Liver (tissue), 9 donors: Measurements from ENCODE around the gene PASK. TPM values are rescaled to one million over a fixed set of nuclear protein-coding genes. Genes with fewer than 3 reads are reported as not detected.

Source experiments
- DNase-seq: peaks from one replicate; pipeline ENCODE4 v3.0.0-alpha.2; 2017; ENCODE audit warnings: low spot score
- H3K27ac ChIP-seq, 2 donors: one replicate each; pipeline ENCODE4 v1.7.0; 2013; ENCODE audit warnings: inconsistent platforms in 2 of 2, low read length in 2 of 2, control low read depth in 1 of 2, low read depth in 1 of 2, mild to moderate bottlenecking in 1 of 2
- H3K27me3 ChIP-seq, 4 donors: one replicate each; pipeline versions ENCODE4 v1.6.1 to v1.7.0; 2013; ENCODE audit warnings: low read length in 3 of 4, inconsistent platforms in 1 of 4, mild to moderate bottlenecking in 1 of 4, moderate library complexity in 1 of 4; ENCODE audit not compliant: control insufficient read depth in 4 of 4, insufficient read depth in 4 of 4
- H3K36me3 ChIP-seq, 4 donors: one replicate each; pipeline versions ENCODE4 v1.6.1 to v1.7.0; 2013; ENCODE audit warnings: low read length in 3 of 4, mild to moderate bottlenecking in 3 of 4, low read depth in 1 of 4, moderate library complexity in 1 of 4; ENCODE audit not compliant: control insufficient read depth in 4 of 4, insufficient read depth in 3 of 4
- H3K4me1 ChIP-seq, 4 donors: one replicate each; pipeline versions ENCODE4 v1.6.1 to v1.7.0; 2013; ENCODE audit warnings: low read length in 3 of 4, mild to moderate bottlenecking in 3 of 4, moderate library complexity in 1 of 4; ENCODE audit not compliant: control insufficient read depth in 4 of 4, insufficient read depth in 4 of 4
- H3K4me3 ChIP-seq, 3 donors: one replicate each; pipeline versions ENCODE4 v1.6.1 to v1.7.0; 2013; ENCODE audit warnings: low read length in 3 of 3, control low read depth in 1 of 3, low read depth in 1 of 3, mild to moderate bottlenecking in 1 of 3
- H3K9ac ChIP-seq, 2 donors: one replicate each; pipeline ENCODE4 v1.7.0; 2013; ENCODE audit warnings: low read length in 2 of 2, mild to moderate bottlenecking in 2 of 2, moderate library complexity in 2 of 2, control low read depth in 1 of 2, low read depth in 1 of 2
- H3K9me3 ChIP-seq, 4 donors: one replicate each; pipeline versions ENCODE4 v1.6.1 to v1.7.0; 2013; ENCODE audit warnings: low read length in 3 of 4; ENCODE audit not compliant: control insufficient read depth in 4 of 4
- ATF3 ChIP-seq: IDR thresholded peaks from 2 replicates; pipeline ENCODE4 v1.6.1; 2016; ENCODE audit warnings: antibody characterized with exemption
- EGR1 ChIP-seq, 2 donors: IDR thresholded peaks; 2 replicates each; pipeline ENCODE4 v1.6.1; 2016 to 2018; ENCODE audit warnings: antibody characterized with exemption in 2 of 2, low read depth in 2 of 2
- FOXA1 ChIP-seq: IDR thresholded peaks from 2 replicates; pipeline ENCODE4 v1.6.1; 2016; ENCODE audit warnings: antibody characterized with exemption
- FOXA2 ChIP-seq: IDR thresholded peaks from 2 replicates; pipeline ENCODE4 v1.6.1; 2016; ENCODE audit warnings: antibody characterized with exemption
- GABPA ChIP-seq, 2 donors: IDR thresholded peaks in 1 of 2; conservative IDR thresholded peaks in 1 of 2; 2 replicates each; pipeline ENCODE4 v1.6.1; 2016; ENCODE audit warnings: antibody characterized with exemption in 2 of 2, mild to moderate bottlenecking in 1 of 2, moderate library complexity in 1 of 2
- HNF4A ChIP-seq, 2 donors: conservative IDR thresholded peaks; 2 replicates each; pipeline ENCODE4 v1.6.1; 2016; ENCODE audit warnings: antibody characterized with exemption in 2 of 2, mild to moderate bottlenecking in 2 of 2
- JUND ChIP-seq, 2 donors: IDR thresholded peaks; 2 replicates each; pipeline ENCODE4 v1.6.1; 2016; ENCODE audit warnings: antibody characterized with exemption in 2 of 2
- MAX ChIP-seq: IDR thresholded peaks from 2 replicates; pipeline ENCODE4 v1.6.1; 2016; ENCODE audit warnings: antibody characterized with exemption
- NR2F2 ChIP-seq: IDR thresholded peaks from 2 replicates; pipeline ENCODE4 v1.6.1; 2016; ENCODE audit warnings: antibody characterized with exemption
- RAD21 ChIP-seq, 2 donors: IDR thresholded peaks; 2 replicates each; pipeline ENCODE4 v1.6.1; 2016; ENCODE audit warnings: antibody characterized with exemption in 2 of 2, mild to moderate bottlenecking in 2 of 2
- REST ChIP-seq: IDR thresholded peaks from 2 replicates; pipeline ENCODE4 v1.6.1; 2016; ENCODE audit warnings: antibody characterized with exemption, mild to moderate bottlenecking
- RXRA ChIP-seq, 2 donors: IDR thresholded peaks; 2 replicates each; pipeline ENCODE4 v1.6.1; 2017 to 2018; ENCODE audit warnings: antibody characterized with exemption in 2 of 2, mild to moderate bottlenecking in 1 of 2
- TAF1 ChIP-seq: conservative IDR thresholded peaks from 2 replicates; pipeline ENCODE4 v1.6.1; 2016; ENCODE audit warnings: antibody characterized with exemption, mild to moderate bottlenecking
- YY1 ChIP-seq: IDR thresholded peaks from 2 replicates; pipeline ENCODE4 v1.6.1; 2016; ENCODE audit warnings: antibody characterized with exemption, mild to moderate bottlenecking
- ZBTB33 ChIP-seq: IDR thresholded peaks from 2 replicates; pipeline ENCODE4 v1.6.1; 2016; ENCODE audit warnings: antibody characterized with exemption
- WGBS: extraction: QIAGEN DNeasy Blood & Tissue Kit; methylation state at CpG from one replicate; pipeline ENCODE4 v1.1.7; 2013; 5-methylcytosine and 5-hydroxymethylcytosine counted together
- polyA plus RNA-seq, 2 donors: library from polyadenylated mRNA; stranded (reverse) in 1 of 2; unstranded in 1 of 2; fragments of 200-250 nt in 1 of 2; fragments of >200 nt in 1 of 2; fragmentation: Nextera tagmentation in 1 of 2; extraction: Ambion mirVana in 1 of 2; gene quantifications; one replicate each; pipeline versions ENCODE4 v1.2.1 to v1.2.3, GENCODE V29; 2013 to 2015
- total RNA-seq, 2 donors: library from RNA; depleted of rRNA; stranded (reverse); fragments of >200 nt; gene quantifications; one replicate each; pipeline ENCODE4 v1.2.3, GENCODE V29; 2014
- donor health status: healthy.
- donor health status: healthy.
- donor health status: healthy.
- donor health status: healthy.
- donor health status: healthy.

The PASK gene
- total and polyA plus RNA-seq, 4 donors = 0.96 to 8.8 (median 2.9) TPM

GRCh38 chr2:241184901-241185300, 35.6 kb upstream of the PASK start (continued):
- TF ChIP-seq RXRA (IDR thresholded peaks at IDR 0.05) (no peak), FOXA1 (no peak)

GRCh38 chr2:241183221-241183620, 33.9 kb upstream of the PASK start:
- no peak for TF ChIP-seq FOXA1
- TF ChIP-seq YY1 = no peak
- no peak for TF ChIP-seq NR2F2
- TF ChIP-seq RAD21 (IDR thresholded peaks at IDR 0.05) = no peak
- TF ChIP-seq GABPA (IDR thresholded peaks at IDR 0.05 in 1 of 2, conservative IDR thresholded peaks at IDR 0.05 in 1 of 2) = no peak
- no peak for TF ChIP-seq RXRA (IDR thresholded peaks at IDR 0.05)
- TF ChIP-seq HNF4A (conservative IDR thresholded peaks at IDR 0.05) = no peak
- no peak for TF ChIP-seq EGR1 (IDR thresholded peaks at IDR 0.05; ENCODE audit: low read depth in 2 of 2)
- no peak for TF ChIP-seq ZBTB33
- TF ChIP-seq JUND (IDR thresholded peaks at IDR 0.05) = no peak
- no peak for TF ChIP-seq FOXA2
- no peak for TF ChIP-seq ATF3
- no peak for TF ChIP-seq REST
- H3K9me3 ChIP-seq = no peaks in the 10 kb centered on the region
- H3K27me3 ChIP-seq = no peaks in the 10 kb centered on the region
- no peak overlapping the region for H3K27ac ChIP-seq
- 96% methylated on average over 9 of the region's 9 CpGs for WGBS
- H3K4me3 ChIP-seq = no peak overlapping the region
- no peaks in the 10 kb centered on the region for H3K4me1 ChIP-seq
- DNase-seq = no peak
- H3K36me3 ChIP-seq = peaks cover 0 to 20% (median 8%) of the 10 kb centered on the region in 4 donors
- H3K9ac ChIP-seq = no peak overlapping the region

- Histone ChIP-seq H3K27ac (no peak overlapping the region), H3K4me1 (no peaks in the 10 kb centered on the region), H3K4me3 (no peak overlapping the region), H3K9ac (no peak overlapping the region), H3K27me3 (no peaks in the 10 kb centered on the region), H3K9me3 (no peaks in the 10 kb centered on the region), H3K36me3 (peaks cover 0 to 20% (median 11%) of the 10 kb centered on the region in 4 donors)
- TF ChIP-seq RXRA (IDR thresholded peaks at IDR 0.05) (no peak), GABPA (IDR thresholded peaks at IDR 0.05 in 1 of 2, conservative IDR thresholded peaks at IDR 0.05 in 1 of 2) (no peak), REST (no peak), MAX (no peak), HNF4A (conservative IDR thresholded peaks at IDR 0.05) (no peak), NR2F2 (no peak), FOXA2 (no peak), TAF1 (no peak)
- 97% methylated on average over 28 of the region's 28 CpGs for WGBS
- DNase-seq = no peak
These were observed 33.4 kb upstream of the PASK start for GRCh38 chr2:241182531-241183133.
